GM10266 (cell line): ENCODE data around the gene CYP8B1.

Source experiments
- DNase-seq: peaks from one replicate; pipeline ENCODE4 v3.0.0; 2012; ENCODE audit errors: extremely low spot score
- TF ChIP-seq, protein P1 (sequence below): IDR thresholded peaks from 2 replicates; pipeline ENCODE4 v1.5.1; 2012; ENCODE audit warnings: mild to moderate bottlenecking, low read depth; ENCODE audit not compliant: control insufficient read depth, insufficient read depth; ENCODE audit errors: missing control alignments

CYP8B1 gene

GRCh38 chr3:42865256-42865655, 10.4 kb downstream of the CYP8B1 start:
- no peak for DNase-seq
- TF ChIP-seq, protein P1, sequence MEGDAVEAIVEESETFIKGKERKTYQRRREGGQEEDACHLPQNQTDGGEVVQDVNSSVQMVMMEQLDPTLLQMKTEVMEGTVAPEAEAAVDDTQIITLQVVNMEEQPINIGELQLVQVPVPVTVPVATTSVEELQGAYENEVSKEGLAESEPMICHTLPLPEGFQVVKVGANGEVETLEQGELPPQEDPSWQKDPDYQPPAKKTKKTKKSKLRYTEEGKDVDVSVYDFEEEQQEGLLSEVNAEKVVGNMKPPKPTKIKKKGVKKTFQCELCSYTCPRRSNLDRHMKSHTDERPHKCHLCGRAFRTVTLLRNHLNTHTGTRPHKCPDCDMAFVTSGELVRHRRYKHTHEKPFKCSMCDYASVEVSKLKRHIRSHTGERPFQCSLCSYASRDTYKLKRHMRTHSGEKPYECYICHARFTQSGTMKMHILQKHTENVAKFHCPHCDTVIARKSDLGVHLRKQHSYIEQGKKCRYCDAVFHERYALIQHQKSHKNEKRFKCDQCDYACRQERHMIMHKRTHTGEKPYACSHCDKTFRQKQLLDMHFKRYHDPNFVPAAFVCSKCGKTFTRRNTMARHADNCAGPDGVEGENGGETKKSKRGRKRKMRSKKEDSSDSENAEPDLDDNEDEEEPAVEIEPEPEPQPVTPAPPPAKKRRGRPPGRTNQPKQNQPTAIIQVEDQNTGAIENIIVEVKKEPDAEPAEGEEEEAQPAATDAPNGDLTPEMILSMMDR, result no peak

DNA sequence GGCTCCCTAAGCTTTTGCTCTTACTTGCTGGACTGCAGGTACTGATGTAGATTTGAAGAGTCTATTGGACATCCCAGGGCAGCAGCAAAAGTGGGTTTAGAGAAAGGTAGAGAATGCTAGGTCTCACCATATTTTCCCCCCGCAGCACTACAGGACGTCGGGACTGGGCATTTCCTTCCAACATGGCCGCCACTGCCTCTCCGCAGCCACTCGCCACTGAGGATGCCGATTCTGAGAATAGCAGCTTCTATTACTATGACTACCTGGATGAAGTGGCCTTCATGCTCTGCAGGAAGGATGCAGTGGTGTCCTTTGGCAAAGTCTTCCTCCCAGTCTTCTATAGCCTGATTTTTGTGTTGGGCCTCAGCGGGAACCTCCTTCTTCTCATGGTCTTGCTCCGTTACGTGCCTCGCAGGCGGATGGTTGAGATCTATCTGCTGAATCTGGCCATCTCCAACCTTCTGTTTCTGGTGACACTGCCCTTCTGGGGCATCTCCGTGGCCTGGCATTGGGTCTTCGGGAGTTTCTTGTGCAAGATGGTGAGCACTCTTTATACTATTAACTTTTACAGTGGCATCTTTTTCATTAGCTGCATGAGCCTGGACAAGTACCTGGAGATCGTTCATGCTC, 11.2 kb downstream of the CYP8B1 start:
- TF ChIP-seq, protein P1, result no peak
- no peak for DNase-seq

- TF ChIP-seq, protein P1, result no peak
- DNase-seq, result no peak
These were observed 19.1 kb downstream of the CYP8B1 start for GRCh38 chr3:42856544-42856943.

DNA sequence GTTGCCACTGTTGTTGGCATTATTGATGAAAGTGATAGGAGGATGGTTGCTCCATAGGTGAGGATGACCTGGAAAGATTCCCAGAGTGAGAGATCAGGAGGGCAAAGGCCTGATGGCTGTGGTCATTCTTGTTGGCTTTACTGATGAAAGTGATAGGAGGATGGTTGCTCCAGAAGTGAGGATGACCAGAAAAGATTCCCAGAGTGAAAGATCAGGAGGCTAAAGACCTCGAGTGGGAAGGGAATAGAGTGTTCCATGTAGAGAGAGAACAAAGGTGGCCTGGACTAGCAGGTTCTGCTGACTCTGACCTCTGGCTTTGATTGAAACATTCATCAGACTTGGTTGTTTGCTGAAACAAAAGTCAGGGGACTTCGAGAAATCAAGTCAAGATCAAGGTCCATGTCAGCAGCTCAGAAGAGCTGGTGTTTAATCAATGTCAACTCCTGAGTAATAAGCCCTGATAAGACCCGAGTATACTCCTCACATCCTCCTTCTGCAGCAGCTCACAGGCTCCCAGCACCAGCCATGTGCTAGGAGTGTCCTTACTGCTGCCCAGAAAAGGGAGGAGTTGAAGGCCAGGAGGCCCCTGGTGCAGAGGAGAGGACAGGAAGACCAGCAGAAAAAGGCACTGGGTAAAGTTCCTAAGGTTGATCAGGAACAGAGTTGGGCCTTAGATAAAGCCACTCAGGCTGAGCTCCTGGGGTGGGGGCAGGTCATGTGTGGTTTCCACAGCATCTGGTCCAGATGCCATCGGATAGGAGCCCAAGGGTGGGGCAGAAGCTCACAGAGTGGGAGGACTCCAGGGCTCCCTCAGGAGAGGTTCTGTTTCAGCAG, 19.9 kb downstream of the CYP8B1 start:
- TF ChIP-seq, protein P1, result no peak
- no peak for DNase-seq

GRCh38 chr3:42855219-42855546, 20.5 kb downstream of the CYP8B1 start:
- TF ChIP-seq, protein P1, result no peak
- no peak for DNase-seq

DNA sequence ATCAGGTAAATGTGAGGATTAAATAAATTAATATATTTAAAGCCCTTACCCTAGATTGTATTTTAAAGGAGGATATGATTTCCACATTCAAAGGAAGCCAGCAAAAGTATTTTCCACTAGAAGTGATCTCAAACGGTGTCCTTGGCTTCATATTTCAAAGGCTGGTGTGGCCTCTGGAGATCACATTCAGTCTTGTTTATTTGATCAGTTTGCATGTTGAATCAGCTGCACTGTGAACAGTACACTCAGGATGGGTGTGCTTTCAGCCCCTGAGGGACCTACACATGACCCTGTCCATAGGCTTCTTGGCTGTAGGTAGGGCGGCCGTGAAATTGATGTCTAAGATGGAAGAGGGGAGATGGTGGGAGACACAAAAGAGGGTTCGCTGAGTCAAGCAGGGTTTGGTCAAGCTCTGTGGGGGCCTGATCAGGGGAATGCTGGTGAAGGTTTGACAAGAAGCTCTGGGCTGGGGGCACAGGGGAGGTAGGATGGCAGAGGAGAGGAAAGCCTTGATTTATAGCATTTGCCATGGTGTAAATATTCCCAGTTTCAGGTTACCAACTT, 21.9 kb downstream of the CYP8B1 start:
- DNase-seq, result no peak
- TF ChIP-seq, protein P1, result no peak

- DNase-seq, result no peak
- TF ChIP-seq, protein P1, result no peak
These were observed 22.6 kb downstream of the CYP8B1 start for GRCh38 chr3:42853056-42853455.
